ENCODE results near the gene STMN1.

DNA sequence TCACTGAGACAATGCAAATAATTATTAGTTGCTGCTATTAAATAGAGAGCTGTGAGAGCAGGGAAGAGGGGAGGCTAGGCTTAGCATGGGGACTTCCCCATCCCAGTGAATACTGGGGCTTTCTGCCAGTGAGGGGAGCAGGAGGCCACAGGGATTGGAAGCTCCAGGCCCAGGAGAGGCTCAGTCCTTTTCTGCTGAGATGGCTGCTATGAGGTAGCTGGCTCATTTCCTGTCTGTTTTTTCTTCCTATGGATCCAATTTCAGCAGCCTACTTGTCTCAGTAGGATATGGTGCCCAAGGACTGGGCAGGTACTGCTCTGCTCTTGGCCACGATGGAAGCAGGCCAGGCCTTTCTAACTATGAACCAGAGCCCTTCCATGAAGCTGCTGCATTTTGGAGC lies 10.0 kb downstream of the STMN1 start:
- no peak for TF ChIP-seq GABPA (tag; conservative IDR thresholded peaks at IDR 0.05; ENCODE audit: low read depth)
- no peak for TF ChIP-seq MAFK (IDR thresholded peaks at IDR 0.05; ENCODE audit: low read length)
- no peak for TF ChIP-seq TAF1 (IDR thresholded peaks at IDR 0.05; ENCODE audit: control insufficient read depth, extremely low read depth, insufficient read depth, low read length, severe bottlenecking)
- TF ChIP-seq, protein P1, sequence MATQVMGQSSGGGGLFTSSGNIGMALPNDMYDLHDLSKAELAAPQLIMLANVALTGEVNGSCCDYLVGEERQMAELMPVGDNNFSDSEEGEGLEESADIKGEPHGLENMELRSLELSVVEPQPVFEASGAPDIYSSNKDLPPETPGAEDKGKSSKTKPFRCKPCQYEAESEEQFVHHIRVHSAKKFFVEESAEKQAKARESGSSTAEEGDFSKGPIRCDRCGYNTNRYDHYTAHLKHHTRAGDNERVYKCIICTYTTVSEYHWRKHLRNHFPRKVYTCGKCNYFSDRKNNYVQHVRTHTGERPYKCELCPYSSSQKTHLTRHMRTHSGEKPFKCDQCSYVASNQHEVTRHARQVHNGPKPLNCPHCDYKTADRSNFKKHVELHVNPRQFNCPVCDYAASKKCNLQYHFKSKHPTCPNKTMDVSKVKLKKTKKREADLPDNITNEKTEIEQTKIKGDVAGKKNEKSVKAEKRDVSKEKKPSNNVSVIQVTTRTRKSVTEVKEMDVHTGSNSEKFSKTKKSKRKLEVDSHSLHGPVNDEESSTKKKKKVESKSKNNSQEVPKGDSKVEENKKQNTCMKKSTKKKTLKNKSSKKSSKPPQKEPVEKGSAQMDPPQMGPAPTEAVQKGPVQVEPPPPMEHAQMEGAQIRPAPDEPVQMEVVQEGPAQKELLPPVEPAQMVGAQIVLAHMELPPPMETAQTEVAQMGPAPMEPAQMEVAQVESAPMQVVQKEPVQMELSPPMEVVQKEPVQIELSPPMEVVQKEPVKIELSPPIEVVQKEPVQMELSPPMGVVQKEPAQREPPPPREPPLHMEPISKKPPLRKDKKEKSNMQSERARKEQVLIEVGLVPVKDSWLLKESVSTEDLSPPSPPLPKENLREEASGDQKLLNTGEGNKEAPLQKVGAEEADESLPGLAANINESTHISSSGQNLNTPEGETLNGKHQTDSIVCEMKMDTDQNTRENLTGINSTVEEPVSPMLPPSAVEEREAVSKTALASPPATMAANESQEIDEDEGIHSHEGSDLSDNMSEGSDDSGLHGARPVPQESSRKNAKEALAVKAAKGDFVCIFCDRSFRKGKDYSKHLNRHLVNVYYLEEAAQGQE (IDR thresholded peaks at IDR 0.05; ENCODE audit: borderline replicate concordance): peak; percentile 25; the same call in 1 of the 2 replicates
- TF ChIP-seq, protein P1 (CRISPR knock-in tag; IDR thresholded peaks at IDR 0.05; ENCODE audit: low read depth): no peak
- TF ChIP-seq ZNF24 (IDR thresholded peaks at IDR 0.05): no peak
- no peak for TF ChIP-seq CTCF (IDR thresholded peaks at IDR 0.05 in 2 of 3, conservative IDR thresholded peaks at IDR 0.05 in 1 of 3; ENCODE audit: insufficient read depth in 2 of 3, low read depth in 1 of 3, low read length in 3 of 3)
